ENCODE data around the gene ANTXR1. TPM values are rescaled to one million over a fixed set of nuclear protein-coding genes. Genes with fewer than 3 reads are reported as not detected.

Gene ANTXR1
- total RNA-seq, 1 donor from 2014 or later = 38.1 TPM

- intact Hi-C loops (cut with DNase I) = no loop called here
- DNase-seq (ENCODE audit: low spot score) = no peak
Observed at GRCh38 chr2:69030800-69031428, 17.9 kb downstream of the ANTXR1 start.

GRCh38 chr2:69031466-69031865, 18.5 kb downstream of the ANTXR1 start:
- intact Hi-C loops (cut with DNase I) = no loop called here
- DNase-seq (ENCODE audit: low spot score) = no peak

DNA sequence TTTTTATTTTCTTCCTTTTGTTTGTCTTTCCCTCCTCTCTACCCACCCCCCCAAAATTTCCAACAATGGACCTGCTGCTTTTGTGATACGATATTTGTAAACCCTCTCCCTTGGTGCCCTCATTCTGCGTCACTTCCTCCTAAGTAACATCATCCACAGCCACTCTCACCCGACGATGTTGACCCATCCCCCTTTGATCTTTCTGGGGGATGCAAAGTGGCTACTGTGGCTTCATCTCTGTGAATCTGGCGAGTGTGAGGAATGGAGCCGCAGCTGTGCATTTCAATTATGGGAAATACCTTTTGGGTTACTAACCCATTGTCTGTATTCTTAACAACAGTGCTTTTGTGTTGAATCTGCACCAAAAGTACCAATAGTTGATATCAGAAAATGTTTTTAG, 19.4 kb downstream of the ANTXR1 start:
- intact Hi-C loops (cut with DNase I) = no loop called here
- no peak for DNase-seq (ENCODE audit: low spot score)

- DNase-seq (ENCODE audit: low spot score) = no peak
- intact Hi-C loops (cut with DNase I) = no loop called here
Observed at GRCh38 chr2:69033461-69034095, 20.6 kb downstream of the ANTXR1 start.

DNA sequence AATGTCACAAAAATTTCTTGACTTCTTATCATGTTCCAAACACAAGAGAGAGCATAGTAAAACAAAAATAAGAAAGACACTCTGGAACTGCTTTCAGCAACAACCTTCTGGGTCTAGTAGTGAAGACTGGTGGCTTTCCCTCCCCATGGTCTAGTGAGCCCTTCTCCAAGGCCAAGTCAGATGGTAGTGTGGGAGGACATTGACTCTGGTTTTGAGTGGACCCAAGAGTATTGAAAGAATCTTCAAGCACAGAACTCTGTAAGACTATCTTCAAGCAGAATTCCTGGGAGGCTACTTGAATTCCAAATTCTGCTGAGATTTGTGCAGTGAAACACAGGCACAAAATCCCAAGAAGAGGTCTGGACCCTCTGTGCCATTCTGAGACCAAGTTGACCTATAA, 21.1 kb downstream of the ANTXR1 start:
- intact Hi-C loops (cut with DNase I) = no loop called here
- DNase-seq (ENCODE audit: low spot score) = no peak

GRCh38 chr2:69034845-69035244, 21.9 kb downstream of the ANTXR1 start:
- intact Hi-C loops (cut with DNase I) = no loop called here

DNA sequence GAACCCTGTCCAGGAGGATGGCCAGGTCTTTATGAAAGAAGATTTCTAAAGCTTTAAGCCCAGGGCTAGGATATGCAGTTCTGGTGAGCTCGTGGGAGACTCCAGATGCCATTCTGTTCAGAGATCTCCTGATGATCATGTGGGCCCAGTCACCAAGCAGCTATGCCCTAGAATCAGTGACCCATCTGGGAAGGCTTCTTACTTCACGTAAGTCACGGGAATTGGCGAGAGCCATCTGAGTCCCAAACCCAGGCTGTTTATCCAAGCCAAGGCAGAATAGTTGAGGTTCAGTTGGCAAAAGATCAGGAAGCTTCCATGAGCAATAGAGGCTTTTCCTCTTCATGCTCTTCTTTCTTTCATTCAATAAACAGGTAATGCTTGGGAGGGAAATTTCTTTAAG, 23.9 kb downstream of the ANTXR1 start:
- DNase-seq (ENCODE audit: low spot score) = no peak

More at GRCh38 chr2:69034845-69035244, 21.9 kb downstream of the ANTXR1 start:
- no peak for DNase-seq (ENCODE audit: low spot score)

GRCh38 chr2:69041214-69041613, 28.2 kb downstream of the ANTXR1 start:
- DNase-seq (ENCODE audit: low spot score) = no peak
- intact Hi-C loops (cut with DNase I) = no loop called here

More for the DNA sequence above, 23.9 kb downstream of the ANTXR1 start:
- intact Hi-C loops (cut with DNase I) = no loop called here

GRCh38 chr2:69043736-69044400, 30.9 kb downstream of the ANTXR1 start:
- DNase-seq (ENCODE audit: low spot score) = no peak
- intact Hi-C loops (cut with DNase I) = no loop called here

- intact Hi-C loops (cut with DNase I) = no loop called here
- DNase-seq (ENCODE audit: low spot score) = no peak
Observed at GRCh38 chr2:69046221-69046662, 33.3 kb downstream of the ANTXR1 start.

- intact Hi-C loops (cut with DNase I) = no loop called here
- no peak for DNase-seq (ENCODE audit: low spot score)
Observed at GRCh38 chr2:69047625-69048145, 34.7 kb downstream of the ANTXR1 start.

- intact Hi-C loops (cut with DNase I) = no loop called here
- DNase-seq (ENCODE audit: low spot score) = no peak
Observed at GRCh38 chr2:69050802-69051201, 37.8 kb downstream of the ANTXR1 start.

- intact Hi-C loops (cut with DNase I) = no loop called here
- no peak for DNase-seq (ENCODE audit: low spot score)
Observed at GRCh38 chr2:69053416-69053965, 40.5 kb downstream of the ANTXR1 start.

DNA sequence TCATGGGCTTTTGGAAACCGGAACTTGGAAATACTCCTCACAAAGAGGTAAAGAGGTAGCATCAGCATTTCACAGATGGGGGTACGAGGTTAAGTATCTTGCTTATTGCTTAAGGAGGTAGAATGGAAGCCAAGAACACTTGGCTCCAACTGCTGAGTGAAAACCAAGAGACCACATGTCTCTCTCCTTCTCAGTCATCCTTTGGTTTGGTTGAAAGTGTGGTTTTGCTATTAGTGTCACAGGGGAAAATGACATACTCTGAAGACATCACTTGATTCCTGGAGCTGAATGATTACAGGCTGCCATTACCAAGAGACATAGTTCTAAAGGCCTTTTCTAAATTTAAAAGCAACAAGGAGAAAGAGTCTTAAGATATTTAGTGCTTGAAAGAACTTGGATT, 41.5 kb downstream of the ANTXR1 start:
- intact Hi-C loops (cut with DNase I) = no loop called here

GRCh38 chr2:69055688-69056470, 42.9 kb downstream of the ANTXR1 start:
- intact Hi-C loops (cut with DNase I) = no loop called here
- DNase-seq (ENCODE audit: low spot score) = no peak

More for the DNA sequence above, 41.5 kb downstream of the ANTXR1 start:
- no peak for DNase-seq (ENCODE audit: low spot score)

- intact Hi-C loops (cut with DNase I) = no loop called here
- DNase-seq (ENCODE audit: low spot score) = no peak
Observed at GRCh38 chr2:69057660-69058059, 44.7 kb downstream of the ANTXR1 start.

DNA sequence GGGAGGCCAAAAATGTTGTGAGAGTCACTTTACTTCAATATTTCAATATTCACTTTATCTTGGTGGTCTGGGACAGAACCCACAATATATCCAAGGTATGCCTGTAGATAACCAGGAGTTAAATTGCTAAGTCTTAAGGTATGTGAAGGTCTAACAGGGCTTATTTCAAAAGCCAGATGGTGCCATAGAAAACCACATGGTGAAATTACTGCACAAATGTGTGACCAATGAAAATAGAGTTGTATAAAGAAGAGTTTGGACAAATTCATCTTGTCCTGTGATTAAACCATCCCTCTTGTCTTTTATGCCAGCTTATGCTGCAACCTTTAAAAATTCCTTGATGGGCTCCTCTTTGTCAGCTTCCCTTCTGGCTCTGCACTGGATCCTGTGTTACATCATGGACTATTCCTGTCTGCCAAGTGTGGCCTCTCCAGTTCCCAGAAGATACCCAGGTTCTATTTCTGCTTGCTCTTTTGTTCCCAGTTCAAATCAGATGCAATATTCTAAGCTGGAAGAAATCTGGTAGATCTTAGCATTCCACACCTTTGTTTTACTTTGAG, 46.8 kb downstream of the ANTXR1 start:
- DNase-seq (ENCODE audit: low spot score) = no peak
- intact Hi-C loops (cut with DNase I) = no loop called here

- intact Hi-C loops (cut with DNase I) = no loop called here
Observed at GRCh38 chr2:69060938-69061501, 48.0 kb downstream of the ANTXR1 start.

DNA sequence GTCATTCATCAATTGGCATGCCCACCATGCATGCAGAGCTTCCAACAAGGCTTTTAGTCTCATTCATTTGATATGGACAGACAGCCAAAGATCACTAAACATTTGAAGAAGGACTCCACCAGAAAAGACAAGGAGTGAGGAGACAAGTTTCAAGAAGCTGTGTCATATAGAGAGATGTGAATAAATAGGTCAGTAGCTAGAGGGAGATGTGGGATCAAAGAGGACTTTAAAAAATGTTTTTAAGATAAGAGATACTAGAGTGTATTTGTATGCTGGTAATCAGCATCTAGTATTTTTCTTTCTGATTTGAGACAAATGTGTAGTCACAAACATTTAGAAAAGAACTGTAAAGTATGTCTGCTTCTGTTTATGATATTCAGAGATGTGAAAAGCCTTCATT, 48.5 kb downstream of the ANTXR1 start:
- intact Hi-C loops (cut with DNase I) = no loop called here
- no peak for DNase-seq (ENCODE audit: low spot score)

More at GRCh38 chr2:69060938-69061501, 48.0 kb downstream of the ANTXR1 start:
- no peak for DNase-seq (ENCODE audit: low spot score)

Data from cardiac septum (tissue), 1 donor.